Right lung (tissue), 5 donors: ENCODE measurements around the gene ULBP3. TPM values are rescaled to one million over a fixed set of nuclear protein-coding genes. Genes with fewer than 3 reads are reported as not detected.
"Not testable (repeated sequence)": the region's sequence is repeated elsewhere in the genome, so short reads cannot be mapped to it uniquely, and the experiment has no call there.

Experiments used
- DNase-seq, 2 donors: peaks; one replicate each; pipeline ENCODE4 v3.0.0-alpha.2; 2013
- polyA plus RNA-seq, 5 donors: library from polyadenylated mRNA; unstranded; fragments of 120-200 nt; gene quantifications; one replicate each; pipeline versions ENCODE4 v1.2.1 to v1.2.3, GENCODE V29; 2013; ENCODE audit warnings: inconsistent platforms in 1 of 5, low replicate concordance in 1 of 5; ENCODE audit not compliant: insufficient read length in 5 of 5, insufficient read depth in 1 of 5

Gene ULBP3
- polyA plus RNA-seq, 5 donors: 8.6 to 13.0 (median 10.2) TPM

GRCh38 chr6:150043501-150044412, 25.2 kb downstream of the ULBP3 start:
- DNase-seq: no peak

- no peak for DNase-seq
These were observed 25.8 kb downstream of the ULBP3 start for GRCh38 chr6:150043096-150043495.

GRCh38 chr6:150038202-150039062, 30.5 kb downstream of the ULBP3 start:
- DNase-seq: no peak

- no peak for DNase-seq
These were observed 31.3 kb downstream of the ULBP3 start for GRCh38 chr6:150037526-150038201.

- no peak for DNase-seq
These were observed 32.8 kb downstream of the ULBP3 start for GRCh38 chr6:150036081-150036480.

GRCh38 chr6:150033207-150033771, 35.6 kb downstream of the ULBP3 start:
- DNase-seq: no peak

GRCh38 chr6:150032598-150032997, 36.3 kb downstream of the ULBP3 start:
- no peak for DNase-seq

- no peak for DNase-seq
These were observed 38.3 kb downstream of the ULBP3 start for GRCh38 chr6:150030611-150031010.

GRCh38 chr6:150029749-150030148, 39.2 kb downstream of the ULBP3 start:
- DNase-seq: no peak

- no peak for DNase-seq
These were observed 39.6 kb downstream of the ULBP3 start for GRCh38 chr6:150029276-150029675.

GRCh38 chr6:150028799-150029198, 40.1 kb downstream of the ULBP3 start:
- no peak for DNase-seq

GRCh38 chr6:150027806-150028565, 40.9 kb downstream of the ULBP3 start:
- DNase-seq: no peak

- DNase-seq: no peak
These were observed 41.7 kb downstream of the ULBP3 start for GRCh38 chr6:150026976-150027805.

- DNase-seq: no peak
These were observed 43.6 kb downstream of the ULBP3 start, which contains the start of gene RAET1L for GRCh38 chr6:150025201-150025917. Gene RAET1L, minus strand, starts transcription at chr6:150025532. Its CDS starts 61 bp downstream, at chr6:150025471.

GRCh38 chr6:150024646-150025155, 44.2 kb downstream of the ULBP3 start:
- DNase-seq: no peak

GRCh38 chr6:150024021-150024420, 44.9 kb downstream of the ULBP3 start:
- DNase-seq: not testable (repeated sequence)

GRCh38 chr6:150021870-150022269, 47.1 kb downstream of the ULBP3 start:
- not testable (repeated sequence) for DNase-seq

GRCh38 chr6:150018846-150019580, 49.9 kb downstream of the ULBP3 start:
- DNase-seq: no peak
